GM23248 (cell line): Measurements from ENCODE around the gene ATP6AP1. TPM values are rescaled to one million over a fixed set of nuclear protein-coding genes. Genes with fewer than 3 reads are reported as not detected.

Experiments used
- DNase-seq: peaks from one replicate; pipeline ENCODE4 v3.0.0-alpha.2; 2015
- H2AFZ ChIP-seq: fragments of 200-600 bp; sonication (generic); 2 replicates; pipeline ENCODE4 v1.6.1; 2016; ENCODE audit warnings: antibody characterized with exemption
- H3F3A ChIP-seq: fragments of 200-600 bp; sonication (generic); 2 replicates; pipeline ENCODE4 v1.6.1; 2016; ENCODE audit warnings: mild to moderate bottlenecking, antibody characterized with exemption, mixed run types; ENCODE audit not compliant: insufficient read depth
- H3K27ac ChIP-seq: fragments of 200-600 bp; sonication (generic); 2 replicates; pipeline ENCODE4 v1.5.1; 2016; ENCODE audit warnings: mild to moderate bottlenecking
- H3K27me3 ChIP-seq: fragments of 200-600 bp; sonication (generic); replicated peaks from 2 replicates; pipeline ENCODE4 v1.6.1; 2016; ENCODE audit warnings: mild to moderate bottlenecking; ENCODE audit not compliant: insufficient read depth
- H3K36me3 ChIP-seq: fragments of 200-600 bp; sonication (generic); 2 replicates; pipeline ENCODE4 v1.6.1; 2016; ENCODE audit warnings: low read depth, mild to moderate bottlenecking
- H3K4me1 ChIP-seq: fragments of 200-600 bp; sonication (generic); 2 replicates; pipeline ENCODE4 v1.6.1; 2016; ENCODE audit warnings: mild to moderate bottlenecking; ENCODE audit not compliant: insufficient read depth
- H3K4me2 ChIP-seq: fragments of 200-600 bp; sonication (generic); one replicate; pipeline ENCODE4 v1.6.1; 2016; ENCODE audit warnings: mild to moderate bottlenecking; ENCODE audit not compliant: unreplicated experiment
- H3K4me3 ChIP-seq: fragments of 200-600 bp; sonication (generic); 2 replicates; pipeline ENCODE4 v1.5.1; 2016; ENCODE audit warnings: mild to moderate bottlenecking
- H3K79me2 ChIP-seq: fragments of 200-600 bp; sonication (generic); 2 replicates; pipeline ENCODE4 v1.6.1; 2016; ENCODE audit warnings: mild to moderate bottlenecking; ENCODE audit not compliant: insufficient read depth
- H3K9ac ChIP-seq: fragments of 200-600 bp; sonication (generic); 2 replicates; pipeline ENCODE4 v1.6.1; 2016; ENCODE audit warnings: mild to moderate bottlenecking
- H3K9me2 ChIP-seq: fragments of 200-600 bp; sonication (generic); 2 replicates; pipeline ENCODE4 v1.6.1; 2016; ENCODE audit warnings: mixed run types, mild to moderate bottlenecking, moderate library complexity; ENCODE audit not compliant: insufficient read depth
- H3K9me3 ChIP-seq: fragments of 200-600 bp; sonication (generic); one replicate; pipeline ENCODE4 v1.6.1; 2017; ENCODE audit warnings: low read depth
- H4K20me1 ChIP-seq: fragments of 200-600 bp; sonication (generic); 2 replicates; pipeline ENCODE4 v1.6.0; 2016; ENCODE audit not compliant: insufficient read depth
- EZH2 ChIP-seq: fragments of 200-600 bp; sonication (generic); IDR thresholded peaks from 2 replicates; pipeline ENCODE4 v1.6.1; 2018; ENCODE audit warnings: antibody characterized with exemption, mild to moderate bottlenecking; ENCODE audit not compliant: insufficient read depth, poor library complexity, severe bottlenecking
- EZH2phosphoT487 ChIP-seq: fragments of 200-600 bp; sonication (generic); IDR thresholded peaks from 2 replicates; pipeline ENCODE4 v1.6.1; 2018; ENCODE audit warnings: antibody characterized with exemption, moderate library complexity, mild to moderate bottlenecking, low read depth; ENCODE audit not compliant: insufficient read depth
- WGBS, 2 experiments: methylation state at CpG; one replicate each; pipeline ENCODE4 v1.1.6; 2015 to 2017; ENCODE audit warnings: low lambda C conversion rate in 2 of 2, low coverage in 1 of 2; ENCODE audit errors: missing lambda C conversion rate in 2 of 2; 5-methylcytosine and 5-hydroxymethylcytosine counted together
- in situ Hi-C: fragments of 300-500 bp; cut with MboI; formaldehyde crosslinking; loops from 2 replicates; pipeline ENCODE4 v1.15.0; 2020
- polyA plus RNA-seq: library from polyadenylated mRNA; unstranded; fragments of >200 nt; fragmentation: Nextera tagmentation; extraction: Ambion mirVana; gene quantifications from 2 replicates; pipeline ENCODE4 v1.2.1, GENCODE V29; 2016
- total RNA-seq: library from RNA; depleted of rRNA; stranded (reverse); fragments of >200 nt; shearing (Covaris generic); gene quantifications from 2 replicates; pipeline ENCODE4 v1.2.3, GENCODE V29; 2014

The ATP6AP1 gene
- total and polyA plus RNA-seq, 2 experiments from 2014 or later, result 73.2 to 156 TPM

GRCh38 chrX:154396973-154397887, 31.2 kb upstream of the ATP6AP1 start:
- WGBS, 2 experiments, result 1 to 2% methylated on average over 22 to 31 of the region's 53 CpGs
- Histone ChIP-seq H3K36me3 (peaks cover 24% of the 10 kb centered on the region), H3K9ac (peak overlapping the region; percentile 100), H2AFZ (peak overlapping the region; percentile 51), H3F3A (peaks cover 39% of the 10 kb centered on the region), H3K4me1 (no peaks in the 10 kb centered on the region; the same call in 1 of the 2 replicates), H3K9me2 (no peaks in the 10 kb centered on the region), H3K9me3 (no peaks in the 10 kb centered on the region), H3K27me3 (no peaks in the 10 kb centered on the region), H3K79me2 (peaks cover 28% of the 10 kb centered on the region), H3K27ac (peak overlapping the region; percentile 100), H3K4me2 (peak overlapping the region; percentile 84), H3K4me3 (peak overlapping the region; percentile 85), H4K20me1 (no peaks in the 10 kb centered on the region)
- in situ Hi-C loops, result no loop called here
- no peak for TF ChIP-seq EZH2phosphoT487
- no peak for TF ChIP-seq EZH2
- peak; percentile 81 for DNase-seq

GRCh38 chrX:154397888-154398667, 30.4 kb upstream of the ATP6AP1 start, which contains the start of gene RPL10:
TSS of gene RPL10 (plus strand) at chrX:154398377. CDS start at chrX:154398520, 143 bp downstream.
- TF ChIP-seq EZH2phosphoT487 (no peak), EZH2 (no peak)
- Histone ChIP-seq H3K4me3 (peak within 1 kb of the TSS; percentile 85), H3K36me3 (peaks cover 24% of the 10 kb centered on the region), H4K20me1 (no peaks in the 10 kb centered on the region), H3K27ac (peak within 1 kb of the TSS; percentile 100), H3K27me3 (no peaks in the 10 kb centered on the region), H3K79me2 (peaks cover 28% of the 10 kb centered on the region), H3K9me2 (no peaks in the 10 kb centered on the region), H3K4me1 (no peaks in the 10 kb centered on the region; the same call in 1 of the 2 replicates), H3K9me3 (no peaks in the 10 kb centered on the region), H3K4me2 (peak within 1 kb of the TSS; percentile 90), H2AFZ (peak within 1 kb of the TSS; percentile 51), H3F3A (peaks cover 40% of the 10 kb centered on the region), H3K9ac (peak within 1 kb of the TSS; percentile 100)
- in situ Hi-C loops, result no loop called here
- WGBS, 2 experiments, result 0 to 1% methylated on average over 30 to 62 of the region's 69 CpGs
- DNase-seq, result peak; percentile 95

GRCh38 chrX:154398668-154399526, 29.6 kb upstream of the ATP6AP1 start:
- peaks cover 28% of the 10 kb centered on the region for H3K79me2 ChIP-seq
- no peaks in the 10 kb centered on the region for H3K9me2 ChIP-seq
- H3K4me3 ChIP-seq, result peak overlapping the region; percentile 85
- no peaks in the 10 kb centered on the region; the same call in 1 of the 2 replicates for H3K4me1 ChIP-seq
- peak overlapping the region; percentile 100 for H3K27ac ChIP-seq
- H3K4me2 ChIP-seq, result peak overlapping the region; percentile 90
- no peaks in the 10 kb centered on the region for H3K27me3 ChIP-seq
- peak; percentile 80 for DNase-seq
- WGBS, 2 experiments, result 0 to 1% methylated on average over 35 to 37 of the region's 49 CpGs
- peaks cover 40% of the 10 kb centered on the region for H3F3A ChIP-seq
- no peak overlapping the region for H2AFZ ChIP-seq
- H4K20me1 ChIP-seq, result no peaks in the 10 kb centered on the region
- no peaks in the 10 kb centered on the region for H3K9me3 ChIP-seq
- TF ChIP-seq EZH2phosphoT487 (no peak), EZH2 (no peak)
- H3K9ac ChIP-seq, result peak overlapping the region; percentile 100
- peaks cover 24% of the 10 kb centered on the region for H3K36me3 ChIP-seq
- in situ Hi-C loops, result no loop called here
